GM21528 (cell line): ENCODE measurements around the gene NLRP12.
A peak's percentile ranks its signal among the peaks of the same experiment; 100 is the strongest.
"Not testable (repeated sequence)": the region's sequence is repeated elsewhere in the genome, so short reads cannot be mapped to it uniquely, and the experiment has no call there.

Experiments used
- ATAC-seq: cut with Tn5 transposase; IDR thresholded peaks from one replicate; pipeline ENCODE4 v1.9.1; 2021; ENCODE audit warnings: mild to moderate bottlenecking, moderate library complexity; ENCODE audit not compliant: unreplicated experiment, low FRiP score

Gene NLRP12

DNA sequence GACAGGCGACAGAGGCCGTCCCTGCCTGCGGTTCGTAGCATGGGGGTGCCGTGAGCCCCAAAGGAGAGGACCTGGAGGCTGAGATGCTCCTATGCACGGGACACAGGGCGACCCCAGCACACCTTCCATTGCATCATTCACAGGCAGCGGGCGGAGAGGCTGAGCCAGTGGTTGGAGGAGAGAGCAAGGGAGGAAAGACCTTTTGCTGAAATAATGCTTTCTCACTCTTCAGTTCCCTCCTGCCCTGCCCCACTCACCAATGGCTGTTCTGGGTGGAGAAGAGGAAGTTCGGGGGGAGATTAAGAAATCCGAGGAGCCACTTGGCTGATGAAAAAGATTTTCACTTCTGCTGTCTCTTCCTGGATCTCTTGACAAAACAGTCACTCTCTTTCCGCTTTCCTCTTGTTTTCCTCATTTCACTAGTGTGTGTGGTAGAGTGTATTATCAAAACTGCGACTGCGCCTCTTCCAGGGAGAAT is at the start of gene NLRP12:
NLRP12 (minus strand) TSS at position 181 of the 478 bp plus-strand sequence; CDS start at position 41, 140 bp downstream.
- ATAC-seq: no peak

GRCh38 chr19:53872762-53873161 is 48.6 kb upstream of the NLRP12 start:
- no peak for ATAC-seq

GRCh38 chr19:53871454-53871853 is 47.3 kb upstream of the NLRP12 start:
- ATAC-seq: no peak

DNA sequence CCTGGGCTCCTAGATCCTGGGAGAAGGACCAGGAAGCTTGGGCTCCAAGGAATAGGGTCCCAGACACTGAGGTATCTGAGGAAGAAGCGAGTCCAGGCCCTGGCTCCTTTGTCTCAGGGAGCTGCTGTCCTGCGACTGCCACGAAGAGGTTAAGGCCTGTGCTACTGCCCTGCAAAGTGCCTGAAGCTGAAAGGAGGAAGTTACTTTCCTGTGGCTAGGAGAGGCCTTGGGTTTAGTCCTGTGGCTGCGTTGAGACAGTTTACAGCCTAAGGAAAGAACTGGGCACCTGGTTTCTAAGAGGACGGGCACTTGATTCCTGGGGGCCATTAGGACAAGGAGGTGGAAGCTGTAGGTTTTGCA is 46.4 kb upstream of the NLRP12 start:
- ATAC-seq: no peak

GRCh38 chr19:53869805-53870484 is 45.8 kb upstream of the NLRP12 start:
- ATAC-seq: not testable (repeated sequence)

DNA sequence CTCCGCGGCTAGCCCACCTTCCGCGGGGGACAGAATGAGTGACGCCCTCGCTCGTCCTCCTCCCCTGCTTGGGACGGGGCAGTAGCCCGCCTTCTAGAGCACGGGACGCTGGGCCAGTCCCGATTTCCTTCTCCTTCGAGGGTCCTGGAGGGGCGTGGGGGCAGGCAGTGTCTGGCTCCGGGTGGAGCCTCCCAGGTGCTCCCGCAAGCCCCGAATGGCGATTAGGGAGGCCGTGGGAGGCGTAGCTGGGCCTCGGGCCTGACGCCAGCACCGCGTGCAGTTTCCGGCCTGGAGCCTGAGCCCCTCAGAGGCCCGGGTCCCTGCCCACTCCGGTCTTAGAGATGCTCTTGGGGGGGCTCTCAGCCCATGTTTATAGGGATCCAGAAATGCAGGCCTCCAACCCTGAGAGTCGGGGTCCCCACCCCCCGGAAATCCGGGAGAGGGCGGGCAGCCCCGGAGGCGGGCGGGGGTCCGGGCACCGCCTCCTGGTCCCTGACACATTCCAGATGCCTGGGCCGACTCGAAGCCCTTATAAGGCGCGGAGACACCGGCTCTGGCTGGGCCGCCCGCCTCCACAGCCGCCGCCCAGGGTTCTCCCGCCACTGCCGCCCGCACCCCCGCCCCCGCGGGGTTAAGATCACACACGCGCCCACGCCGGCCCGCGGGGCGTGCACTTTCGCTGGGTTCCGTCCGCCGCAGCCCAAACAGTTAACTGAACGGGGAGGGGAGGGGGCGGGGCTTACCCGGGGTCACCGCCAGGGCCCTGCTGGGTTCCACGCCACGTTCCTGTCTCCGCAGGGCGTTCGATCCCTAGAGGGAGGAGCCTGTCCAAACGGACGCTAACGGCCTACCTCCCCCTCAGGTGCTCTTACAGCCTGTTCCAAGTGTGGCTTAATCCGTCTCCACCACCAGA is 45.0 kb upstream of the NLRP12 start:
- ATAC-seq: peak; percentile 50

GRCh38 chr19:53868091-53868891 is 44.2 kb upstream of the NLRP12 start:
- ATAC-seq: peak; percentile 1

GRCh38 chr19:53867225-53868090 is 43.3 kb upstream of the NLRP12 start, which contains the start of gene MYADM:
TSS of gene MYADM (plus strand) at chr19:53867883. CDS start at chr19:53873530, 5,647 bp downstream.
- peak; percentile 63 for ATAC-seq

DNA sequence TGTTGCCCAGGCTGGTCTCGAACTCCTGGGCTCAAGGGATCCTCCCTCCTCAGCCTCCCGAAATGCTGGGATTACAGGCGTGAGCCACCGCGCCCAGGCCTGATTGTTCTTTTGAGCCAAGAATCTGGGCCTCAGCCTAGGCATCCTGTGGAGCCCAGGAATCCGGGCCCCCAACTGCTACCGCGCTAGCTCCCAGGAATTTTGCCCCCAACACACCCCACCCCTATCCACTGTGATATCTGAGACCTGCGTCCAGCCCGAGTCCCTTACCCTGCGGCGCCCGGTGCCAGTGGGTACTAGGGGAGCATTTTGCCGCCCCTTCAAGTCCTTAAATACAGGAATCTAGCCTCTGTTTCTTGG is 42.7 kb upstream of the NLRP12 start:
- ATAC-seq: no peak

DNA sequence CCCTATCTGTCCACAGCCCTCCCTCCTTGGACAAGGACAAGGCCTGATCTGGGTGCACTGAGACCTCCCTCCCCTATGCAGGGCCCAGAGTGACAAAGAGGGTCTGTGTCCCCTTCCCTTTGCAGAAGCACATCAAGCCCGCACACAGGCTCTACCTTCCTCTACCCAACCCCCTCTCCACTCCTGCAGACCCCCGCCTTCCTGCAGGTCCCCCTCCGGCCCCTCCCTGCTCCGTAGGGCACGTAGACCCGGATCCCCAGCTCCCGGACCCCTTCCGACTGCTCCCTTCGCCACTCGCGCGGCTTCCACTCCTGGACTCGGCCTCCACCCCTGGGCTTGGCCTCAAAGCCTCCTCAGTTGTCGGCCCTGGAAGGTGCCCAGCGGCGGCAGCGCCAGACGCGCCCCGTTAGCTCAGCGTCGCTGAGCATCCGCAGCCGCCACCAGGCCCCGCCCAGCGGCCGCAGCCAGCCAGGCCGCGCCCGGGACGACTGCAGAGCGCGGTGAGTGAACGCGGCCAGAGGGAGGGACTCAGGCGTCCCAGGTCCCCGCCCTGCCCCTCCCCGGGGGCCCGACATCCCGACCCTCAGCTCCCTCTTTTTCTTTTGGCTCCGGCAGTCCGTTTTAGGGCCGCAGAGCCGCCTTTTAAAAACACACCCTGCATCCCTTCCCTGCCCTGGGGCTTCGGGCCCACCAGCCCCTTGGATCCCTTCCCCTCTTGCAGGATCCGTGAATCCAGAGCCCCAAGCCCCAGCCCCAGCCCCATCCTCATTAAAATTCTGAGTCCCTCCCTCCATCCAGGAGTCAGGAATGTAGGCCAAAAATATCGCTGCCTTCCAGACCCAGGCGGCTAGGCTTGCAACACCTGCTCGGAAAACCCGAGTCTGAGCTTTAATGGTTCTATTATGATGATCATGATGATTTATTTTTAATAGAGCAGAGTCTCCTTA is 42.1 kb upstream of the NLRP12 start:
- ATAC-seq: no peak

GRCh38 chr19:53865523-53865917 is 41.4 kb upstream of the NLRP12 start:
- no peak for ATAC-seq

DNA sequence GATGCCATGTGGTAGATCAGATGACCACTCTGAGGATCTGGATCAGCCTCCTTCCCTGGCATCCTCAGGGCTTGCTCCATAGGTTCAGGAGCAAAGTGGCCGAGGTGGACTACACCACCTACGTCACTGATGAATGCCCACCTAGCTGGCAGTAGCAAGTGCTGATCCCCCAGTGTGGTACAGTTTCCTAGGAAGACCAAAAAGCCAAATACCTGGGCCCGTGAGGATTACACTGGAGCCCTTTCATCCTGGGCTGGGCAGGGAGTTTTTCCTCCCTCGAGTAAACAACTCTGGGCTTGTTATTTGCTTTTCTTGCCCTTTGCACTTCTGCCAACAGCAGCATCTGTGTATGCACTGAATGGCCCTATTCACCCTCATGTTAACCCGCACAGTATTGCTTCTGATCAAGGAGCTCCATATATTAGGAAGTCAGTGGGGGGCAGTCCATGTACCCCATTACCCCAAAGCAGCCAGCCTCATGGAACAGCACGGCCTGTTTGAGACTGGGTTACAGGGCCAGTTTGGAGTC is 40.3 kb upstream of the NLRP12 start:
- no peak for ATAC-seq

DNA sequence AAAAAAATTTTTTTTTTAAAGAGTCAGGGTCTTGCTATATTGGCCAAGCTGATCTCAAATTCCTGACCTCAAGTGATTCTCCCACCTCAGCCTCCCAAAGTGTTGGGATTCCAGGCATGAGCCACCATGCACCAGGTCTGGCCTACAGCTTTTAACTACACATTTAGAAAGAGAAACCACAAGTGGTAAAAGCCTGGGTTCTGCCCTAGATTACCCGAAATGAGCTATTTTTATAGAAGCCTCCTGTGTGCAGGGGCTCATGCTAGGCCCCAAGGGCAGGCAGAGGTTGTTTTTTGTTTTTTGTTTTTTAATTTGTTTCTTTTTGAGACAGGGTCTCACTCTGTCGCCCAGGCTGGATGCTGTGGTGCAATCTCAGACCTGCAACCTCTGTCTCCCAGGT is 29.6 kb upstream of the NLRP12 start:
- ATAC-seq: no peak

DNA sequence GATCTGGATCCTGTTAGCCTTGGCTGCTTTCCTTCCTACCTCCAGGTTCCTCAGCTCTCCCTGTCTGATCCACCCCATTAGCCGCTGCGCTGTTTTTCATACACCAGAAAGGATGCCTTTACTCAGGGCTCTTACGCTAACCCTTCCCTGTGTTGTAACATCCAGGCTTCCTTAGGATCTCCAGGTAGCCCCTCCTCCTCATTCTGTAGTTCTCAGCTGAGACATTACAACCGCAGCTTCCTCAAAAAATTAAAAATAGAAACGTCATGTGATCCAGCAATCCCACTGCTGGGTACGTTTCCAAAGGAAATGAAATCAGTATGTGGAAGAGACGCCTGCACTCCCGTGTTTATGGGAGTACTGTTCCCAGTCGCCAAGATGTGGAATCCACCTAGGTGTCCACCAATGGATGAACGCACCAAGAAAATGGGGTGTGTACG is 25.1 kb upstream of the NLRP12 start:
- ATAC-seq: no peak

GRCh38 chr19:53847555-53847954 is 23.4 kb upstream of the NLRP12 start:
- ATAC-seq: no peak

DNA sequence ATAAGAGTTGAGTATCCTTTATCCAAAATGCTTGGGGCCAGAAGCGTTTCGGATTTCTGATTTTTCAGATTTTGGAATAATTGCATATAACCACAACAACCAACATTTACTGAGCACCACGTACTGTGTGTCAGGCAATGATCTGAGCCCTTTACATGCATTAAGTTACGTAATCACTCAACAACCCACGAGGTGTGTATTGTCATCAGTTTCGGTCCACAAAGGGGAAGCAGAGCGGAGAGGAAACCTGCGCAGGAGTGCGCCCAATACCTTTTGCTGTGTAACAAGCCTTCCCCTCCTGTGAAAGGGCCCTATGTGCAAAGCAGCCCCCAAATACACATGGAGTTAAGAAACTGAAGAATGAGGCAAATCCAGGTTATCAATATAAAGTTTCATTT is 20.7 kb upstream of the NLRP12 start:
- ATAC-seq: no peak

- ATAC-seq: not testable (repeated sequence)
These were observed 16.8 kb upstream of the NLRP12 start for GRCh38 chr19:53840914-53841313.

DNA sequence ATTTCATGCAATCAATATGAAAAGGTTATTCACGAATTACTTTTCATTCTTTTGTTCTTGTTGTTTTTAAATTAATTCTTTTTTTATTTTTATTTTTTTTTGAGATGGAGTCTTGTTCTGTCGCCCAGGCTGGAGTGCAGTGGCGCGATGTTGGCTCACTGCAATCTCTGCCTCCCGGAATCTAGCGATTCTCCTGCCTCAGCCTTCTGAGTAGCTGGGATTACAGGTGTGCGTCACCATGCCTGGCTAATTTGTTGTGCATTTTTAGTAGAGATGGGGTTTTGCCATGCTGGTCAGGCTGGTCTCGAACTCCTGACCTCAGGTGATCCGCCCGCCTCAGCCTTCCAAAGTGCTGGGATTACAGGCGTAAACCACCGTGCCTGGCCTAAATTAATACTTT is 16.1 kb upstream of the NLRP12 start:
- ATAC-seq: not testable (repeated sequence)
